GM21717 (cell line): ENCODE measurements around the gene RHCG.

Experiments used
- ATAC-seq: cut with Tn5 transposase; IDR thresholded peaks from one replicate; pipeline ENCODE4 v1.9.1; 2021; ENCODE audit warnings: mild to moderate bottlenecking, moderate library complexity; ENCODE audit not compliant: unreplicated experiment

Gene RHCG

DNA sequence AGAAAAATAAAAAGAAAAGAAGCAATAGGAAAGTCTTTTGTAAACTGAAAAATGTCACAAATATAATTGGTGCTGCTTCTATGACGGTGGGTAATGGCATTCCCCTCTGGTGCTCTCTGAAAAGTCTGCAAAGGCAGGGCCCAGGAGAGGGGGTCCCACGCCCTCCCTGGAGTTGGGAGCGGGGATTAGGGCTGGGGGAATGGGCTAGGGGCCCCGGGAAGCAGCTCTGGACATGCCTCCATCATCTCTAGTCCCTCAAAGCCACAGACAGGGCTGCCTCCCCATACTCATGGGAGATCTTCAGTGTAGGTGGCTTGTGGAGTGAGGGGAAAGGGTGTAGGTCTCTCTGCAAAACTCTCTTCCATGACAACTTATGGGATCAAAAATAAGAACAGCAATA, 7.8 kb upstream of the RHCG start:
- ATAC-seq = no peak

DNA sequence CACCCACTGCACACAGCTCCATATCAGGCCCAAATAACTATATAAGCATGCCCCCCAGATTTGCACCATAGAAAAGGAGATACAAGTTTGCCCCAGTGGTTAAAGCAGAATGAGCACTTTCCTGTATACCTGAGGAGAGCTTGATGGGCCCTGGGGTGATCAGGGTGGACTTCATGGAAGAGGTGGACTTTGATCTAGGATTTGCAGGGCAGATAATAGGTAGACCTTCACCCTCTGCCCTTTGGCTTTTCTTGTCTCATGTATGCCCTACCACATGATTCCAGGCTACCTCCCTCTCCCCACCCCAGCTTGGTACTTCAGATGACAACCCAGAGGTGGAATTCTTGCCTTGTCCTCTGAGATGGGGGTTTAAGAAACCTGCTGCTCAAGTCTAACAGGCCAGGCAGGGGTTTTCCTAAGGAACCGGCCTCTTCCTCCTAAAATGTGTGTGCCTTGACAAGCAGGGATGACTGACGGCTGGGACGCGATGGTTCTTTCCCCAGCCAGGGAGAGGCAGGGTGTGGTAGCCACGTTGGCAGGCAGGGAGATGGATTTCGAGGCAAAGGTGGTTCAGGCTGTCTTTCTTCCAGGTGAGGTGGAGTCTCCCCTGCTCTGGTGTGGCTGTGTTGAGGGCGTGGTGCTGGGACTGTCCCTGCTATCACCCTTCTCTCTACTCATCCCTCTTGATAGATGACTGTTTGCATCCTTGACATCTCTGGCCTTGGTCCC, 6.6 kb upstream of the RHCG start:
- ATAC-seq = no peak

- ATAC-seq = no peak
These were observed 5.3 kb upstream of the RHCG start for GRCh38 chr15:89501646-89502045.

DNA sequence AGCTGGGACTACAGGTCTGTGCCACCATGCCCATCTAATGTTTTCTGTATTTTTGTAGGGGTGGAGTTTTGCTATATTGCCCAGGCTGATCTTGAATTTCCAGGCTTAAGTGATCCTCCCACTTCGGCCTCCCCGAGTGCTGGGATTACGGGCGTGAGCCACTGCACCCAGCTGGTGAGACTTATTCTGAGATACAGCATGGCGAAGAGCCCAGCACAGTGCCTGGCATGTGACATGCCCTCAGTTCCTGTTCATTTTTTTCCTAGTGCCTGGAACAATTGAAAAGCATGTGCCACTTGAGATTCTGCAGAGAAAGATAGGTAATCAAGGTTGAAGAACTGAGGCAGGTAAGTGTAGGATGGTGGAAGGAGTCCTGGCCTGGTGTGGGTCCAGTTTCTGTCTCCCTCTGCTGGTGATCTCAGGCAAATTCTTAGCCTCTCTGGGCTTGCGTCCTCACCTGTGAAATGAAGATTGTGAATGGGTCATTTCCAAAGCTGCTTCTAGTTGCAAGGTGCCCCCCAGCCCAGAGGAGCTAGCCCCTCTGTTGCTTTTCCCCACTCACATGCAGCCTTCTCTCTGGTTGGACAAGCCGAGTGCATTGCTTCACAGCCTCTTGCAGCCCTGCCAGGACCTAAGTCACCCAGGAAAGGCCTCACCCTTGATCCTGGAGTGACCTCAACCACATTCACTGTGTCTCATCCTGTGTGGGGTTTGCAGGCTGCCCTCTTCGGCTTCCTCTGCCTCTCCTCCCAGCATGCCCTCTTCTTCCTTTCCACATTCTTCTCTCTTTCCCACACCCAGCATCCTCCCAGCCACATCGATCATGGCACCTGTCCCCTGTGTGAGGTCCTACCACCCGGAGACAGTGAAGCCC, 4.3 kb upstream of the RHCG start:
- no peak for ATAC-seq

DNA sequence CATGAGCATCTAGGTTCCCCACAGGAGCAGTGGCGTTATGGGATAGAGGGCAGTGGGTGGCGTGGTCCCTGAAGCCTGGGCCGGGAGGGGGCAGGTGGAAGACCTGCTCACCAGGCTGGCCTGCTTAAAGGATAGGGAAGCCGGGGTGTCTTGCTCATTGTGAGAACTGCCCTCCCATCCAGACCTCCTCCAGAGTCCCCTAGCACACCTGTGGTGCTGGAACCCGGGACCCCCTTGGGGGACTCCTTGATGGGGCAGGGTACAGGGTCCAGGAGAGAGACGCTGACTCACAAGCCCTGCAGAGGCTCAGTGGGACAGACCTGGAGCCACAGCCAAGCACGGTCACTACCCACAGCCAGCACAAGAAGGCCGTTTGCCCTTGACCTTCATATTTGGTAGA, 2.8 kb upstream of the RHCG start:
- ATAC-seq = no peak

GRCh38 chr15:89498574-89498906, 2.2 kb upstream of the RHCG start:
- ATAC-seq = no peak

- ATAC-seq = no peak
These were observed 848 bp upstream of the RHCG start for GRCh38 chr15:89497231-89497630.

DNA sequence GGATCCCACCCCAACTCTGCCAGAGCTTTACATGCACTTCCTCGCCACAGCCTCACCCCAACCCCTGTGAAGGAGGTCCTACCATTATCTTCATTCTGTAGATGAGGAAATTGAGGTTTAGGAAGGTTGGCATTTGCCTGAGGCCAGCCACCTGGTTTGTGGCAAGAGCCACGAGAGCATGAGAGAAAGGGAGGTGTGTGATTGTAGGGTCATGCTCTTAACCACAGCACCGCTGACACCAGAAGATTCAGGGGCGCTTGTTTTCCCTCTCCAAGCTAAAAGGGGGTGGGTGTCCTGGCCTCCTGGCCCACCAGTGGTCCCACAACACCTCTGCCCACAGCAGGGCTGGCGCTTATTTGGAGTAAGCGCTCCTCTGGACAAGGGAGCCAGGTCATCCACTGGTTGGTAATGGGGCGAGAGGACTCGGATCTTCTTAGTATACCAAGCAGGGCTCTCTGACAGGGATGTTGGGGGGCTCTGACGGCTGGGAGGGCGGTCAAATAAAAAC, 691 bp downstream of the RHCG start:
- no peak for ATAC-seq

DNA sequence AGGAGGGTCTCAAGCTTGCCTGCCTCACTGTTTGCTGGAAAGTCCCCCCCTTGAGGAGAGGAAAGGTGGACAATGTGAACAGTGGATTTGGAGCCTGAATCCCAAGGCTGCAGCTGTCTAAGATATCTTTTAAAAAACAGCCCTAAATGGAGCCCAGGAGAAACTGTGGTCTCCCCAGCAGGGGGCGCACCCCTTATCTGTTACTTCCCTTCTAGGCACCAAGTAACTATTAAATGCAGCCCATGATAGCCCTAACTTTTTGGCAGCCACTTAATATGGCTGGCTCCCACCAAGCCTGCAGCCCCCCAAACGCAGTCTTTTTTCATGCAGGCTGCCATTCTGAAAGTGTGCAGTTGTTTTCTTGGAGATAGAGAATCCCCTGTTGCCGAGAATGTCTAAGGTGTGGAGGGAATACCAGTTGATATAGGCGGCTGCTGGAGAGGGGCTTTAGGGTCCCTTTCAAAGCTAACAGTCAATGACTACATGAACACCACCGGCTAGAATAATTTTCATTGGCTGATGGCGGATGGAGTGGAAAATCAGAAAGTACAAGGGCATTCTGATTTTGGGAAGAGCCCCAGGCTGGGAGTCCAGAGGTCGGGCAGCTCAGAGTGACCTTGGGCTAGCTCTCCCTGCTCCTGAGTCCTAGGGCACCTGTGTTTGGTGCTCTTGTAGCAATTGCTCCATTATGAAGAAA, 1.3 kb downstream of the RHCG start:
- no peak for ATAC-seq

GRCh38 chr15:89494031-89494430, 2.4 kb downstream of the RHCG start:
- no peak for ATAC-seq

- ATAC-seq = no peak
These were observed 3.3 kb downstream of the RHCG start for GRCh38 chr15:89492934-89493631.

- ATAC-seq = no peak
These were observed 4.2 kb downstream of the RHCG start for GRCh38 chr15:89492111-89492641.

GRCh38 chr15:89490814-89491315, 5.5 kb downstream of the RHCG start:
- ATAC-seq = no peak

DNA sequence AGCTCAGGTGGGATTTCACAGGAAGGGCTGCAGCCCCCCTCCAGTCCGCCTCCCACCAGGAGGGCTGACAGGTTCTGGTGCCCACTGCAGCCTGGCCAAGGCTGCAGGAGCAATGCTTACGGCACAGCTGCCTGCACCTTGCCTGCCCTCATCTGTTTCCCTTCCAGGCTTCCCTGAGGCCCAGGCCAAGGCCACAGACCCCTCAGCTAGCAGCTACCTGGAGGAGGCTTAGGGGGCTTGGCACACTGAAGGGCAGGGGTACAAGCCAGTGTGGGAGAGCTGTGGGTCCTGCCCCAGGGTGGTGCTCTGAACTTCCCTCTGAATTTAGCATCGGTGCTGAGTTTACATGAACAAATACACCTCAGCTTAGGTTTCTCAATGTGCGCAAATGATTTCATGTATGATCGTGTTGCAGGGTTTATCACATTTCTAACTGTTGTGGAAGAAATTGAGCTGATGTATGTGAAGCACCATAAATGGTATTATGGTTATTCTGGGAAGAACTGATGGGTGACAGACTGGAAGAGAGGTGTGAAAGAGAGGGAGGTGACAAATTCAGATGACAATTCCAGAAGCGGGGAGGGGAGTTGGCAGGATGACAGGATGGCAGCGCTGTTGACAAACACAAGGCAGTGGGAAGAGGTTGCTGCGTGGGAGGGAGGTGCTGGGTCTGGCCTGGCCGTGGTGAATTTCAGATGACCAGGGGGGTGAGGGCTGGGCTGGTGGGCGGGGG, 6.1 kb downstream of the RHCG start:
- ATAC-seq = no peak

- no peak for ATAC-seq
These were observed 7.0 kb downstream of the RHCG start for GRCh38 chr15:89489376-89489775.

DNA sequence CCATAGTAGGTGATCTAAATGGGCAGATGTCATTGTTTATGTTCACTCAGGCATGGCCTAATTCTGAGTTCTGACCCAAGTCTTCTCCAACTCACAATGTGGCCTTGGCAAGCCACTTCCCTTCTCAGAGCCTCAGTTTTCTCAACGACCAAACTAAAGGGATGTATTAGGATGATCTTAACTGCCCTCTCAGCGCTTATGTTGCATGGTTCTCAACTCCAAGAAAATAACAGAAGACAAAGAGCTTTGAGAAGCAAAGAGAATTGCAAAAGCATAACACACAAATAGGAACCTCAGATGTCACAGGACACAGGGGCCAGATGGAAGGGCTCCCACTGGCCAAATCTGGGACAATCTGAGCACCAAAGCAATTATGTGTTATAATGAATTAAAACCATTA, 8.6 kb downstream of the RHCG start:
- ATAC-seq = no peak

DNA sequence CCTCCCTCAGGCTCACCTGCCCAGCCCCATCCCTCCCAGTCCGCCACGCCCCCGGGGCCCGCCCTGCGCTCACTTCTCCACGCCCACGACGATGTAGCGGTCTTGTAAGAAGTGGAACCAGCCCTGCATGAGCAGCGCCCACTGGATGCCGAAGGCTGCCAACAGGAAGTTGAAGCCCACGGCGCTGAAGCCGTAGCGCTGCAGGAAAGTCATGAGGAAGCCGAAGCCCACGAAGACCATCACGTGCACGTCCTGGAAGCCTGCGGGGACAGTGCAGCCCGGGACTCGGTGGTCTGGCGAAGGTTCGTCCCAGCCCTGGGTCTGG, 9.7 kb downstream of the RHCG start:
- ATAC-seq = no peak

DNA sequence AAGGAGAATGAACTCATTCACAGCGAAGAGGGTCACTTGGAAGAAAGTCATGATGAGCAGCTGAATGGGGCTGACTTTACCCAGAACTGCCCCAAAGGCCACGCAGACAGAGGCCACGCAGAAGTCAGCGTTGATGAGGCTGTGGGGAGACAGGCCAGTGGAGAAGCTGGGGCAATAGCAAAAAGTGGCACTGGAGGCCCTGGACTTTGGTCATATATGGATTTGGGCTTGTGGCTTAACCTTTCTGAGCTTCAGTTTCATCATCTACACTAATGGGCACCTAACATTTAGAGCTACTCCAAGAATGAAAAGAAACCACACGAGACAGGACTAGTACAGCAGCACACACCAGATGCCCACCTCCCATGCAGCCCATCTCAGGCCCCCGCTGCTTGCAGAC, 13.3 kb downstream of the RHCG start:
- ATAC-seq = no peak

GRCh38 chr15:89482139-89482538, 14.2 kb downstream of the RHCG start:
- no peak for ATAC-seq

GRCh38 chr15:89480505-89480904, 15.9 kb downstream of the RHCG start:
- no peak for ATAC-seq
